MG63 (cell line): ENCODE data around the gene HABP2. TPM values are rescaled to one million over a fixed set of nuclear protein-coding genes. Genes with fewer than 3 reads are reported as not detected.
A peak's percentile ranks its signal among the peaks of the same experiment; 100 is the strongest.

ENCODE experiments used
- DNase-seq: peaks from one replicate; pipeline ENCODE4 v3.0.0-alpha.2; 2020
- H3K27me3 ChIP-seq: fragments of 250-450 bp; sonication (Bioruptor Pico); 2 replicates; pipeline ENCODE4 v1.5.1; 2020; ENCODE audit warnings: mild to moderate bottlenecking, moderate library complexity
- H3K36me3 ChIP-seq: fragments of 250-450 bp; sonication (Bioruptor Pico); 2 replicates; pipeline ENCODE4 v1.5.1; 2020; ENCODE audit warnings: mild to moderate bottlenecking, moderate library complexity
- H3K4me3 ChIP-seq: fragments of 250-450 bp; sonication (Bioruptor Pico); 2 replicates; pipeline ENCODE4 v1.5.1; 2020; ENCODE audit warnings: mild to moderate bottlenecking, moderate library complexity
- H3K9me3 ChIP-seq: fragments of 250-450 bp; sonication (Bioruptor Pico); 2 replicates; pipeline ENCODE4 v1.5.1; 2020; ENCODE audit warnings: mild to moderate bottlenecking, moderate library complexity
- total RNA-seq: library from RNA; depleted of rRNA; stranded (reverse); fragments of >200 nt; shearing (Covaris generic); gene quantifications from 2 replicates; pipeline ENCODE4 v1.2.3, GENCODE V29; 2014; ENCODE audit warnings: low replicate concordance

The HABP2 gene
- total RNA-seq, 1 experiment from 2014 or later = not detected

GRCh38 chr10:113609704-113610108 lies 56.9 kb downstream of the HABP2 start:
- DNase-seq = no peak

GRCh38 chr10:113610631-113611601 lies 58.1 kb downstream of the HABP2 start:
- no peaks in the 10 kb centered on the region for H3K9me3 ChIP-seq
- H3K4me3 ChIP-seq = no peak overlapping the region
- H3K36me3 ChIP-seq = no peaks in the 10 kb centered on the region
- no peaks in the 10 kb centered on the region for H3K27me3 ChIP-seq
- no peak for DNase-seq

More at GRCh38 chr10:113609704-113610108, 56.9 kb downstream of the HABP2 start:
- Histone ChIP-seq H3K36me3 (no peaks in the 10 kb centered on the region), H3K9me3 (no peaks in the 10 kb centered on the region), H3K27me3 (no peaks in the 10 kb centered on the region), H3K4me3 (no peak overlapping the region)

GRCh38 chr10:113612154-113612553 lies 59.3 kb downstream of the HABP2 start:
- no peak overlapping the region for H3K4me3 ChIP-seq
- no peaks in the 10 kb centered on the region for H3K36me3 ChIP-seq
- no peaks in the 10 kb centered on the region for H3K9me3 ChIP-seq
- DNase-seq = peak; percentile 18
- 0 out of 2 replicates have a peak, but pooled peaks cover 4% of the 10 kb centered on the region for H3K27me3 ChIP-seq

GRCh38 chr10:113613427-113613826 lies 60.6 kb downstream of the HABP2 start:
- Histone ChIP-seq H3K9me3 (no peaks in the 10 kb centered on the region), H3K27me3 (0 out of 2 replicates have a peak, but pooled peaks cover 6% of the 10 kb centered on the region), H3K4me3 (no peak overlapping the region), H3K36me3 (no peaks in the 10 kb centered on the region)
- no peak for DNase-seq

- Histone ChIP-seq H3K36me3 (no peaks in the 10 kb centered on the region), H3K4me3 (no peak overlapping the region), H3K9me3 (no peaks in the 10 kb centered on the region), H3K27me3 (peaks cover 6% of the 10 kb centered on the region; the same call in 1 of the 2 replicates)
- DNase-seq = no peak
These were observed 61.3 kb downstream of the HABP2 start for GRCh38 chr10:113613977-113614690.

GRCh38 chr10:113616244-113617074 lies 63.6 kb downstream of the HABP2 start:
- no peaks in the 10 kb centered on the region for H3K36me3 ChIP-seq
- H3K9me3 ChIP-seq = no peaks in the 10 kb centered on the region
- no peak for DNase-seq
- H3K27me3 ChIP-seq = peaks cover 6% of the 10 kb centered on the region; the same call in 1 of the 2 replicates
- no peak overlapping the region for H3K4me3 ChIP-seq

- no peak overlapping the region for H3K4me3 ChIP-seq
- DNase-seq = no peak
- no peaks in the 10 kb centered on the region for H3K9me3 ChIP-seq
- H3K36me3 ChIP-seq = no peaks in the 10 kb centered on the region
- peaks cover 7% of the 10 kb centered on the region; the same call in 1 of the 2 replicates for H3K27me3 ChIP-seq
These were observed 64.2 kb downstream of the HABP2 start for GRCh38 chr10:113617086-113617485.

- no peak overlapping the region for H3K4me3 ChIP-seq
- DNase-seq = no peak
- no peaks in the 10 kb centered on the region for H3K9me3 ChIP-seq
- H3K36me3 ChIP-seq = no peaks in the 10 kb centered on the region
- H3K27me3 ChIP-seq = peaks cover 7% of the 10 kb centered on the region; the same call in 1 of the 2 replicates
These were observed 65.5 kb downstream of the HABP2 start for GRCh38 chr10:113618338-113618737.

- H3K36me3 ChIP-seq = no peaks in the 10 kb centered on the region
- H3K4me3 ChIP-seq = no peak overlapping the region
- H3K9me3 ChIP-seq = no peaks in the 10 kb centered on the region
- no peak for DNase-seq
- peaks cover 10% of the 10 kb centered on the region; the same call in 1 of the 2 replicates for H3K27me3 ChIP-seq
These were observed 66.5 kb downstream of the HABP2 start for GRCh38 chr10:113619401-113619800.

GRCh38 chr10:113620511-113620910 lies 67.7 kb downstream of the HABP2 start:
- Histone ChIP-seq H3K4me3 (no peak overlapping the region), H3K27me3 (peaks cover 10% of the 10 kb centered on the region), H3K9me3 (no peaks in the 10 kb centered on the region), H3K36me3 (no peaks in the 10 kb centered on the region)
- no peak for DNase-seq

GRCh38 chr10:113620936-113621335 lies 68.1 kb downstream of the HABP2 start:
- no peak for DNase-seq
- Histone ChIP-seq H3K4me3 (no peak overlapping the region), H3K36me3 (no peaks in the 10 kb centered on the region), H3K9me3 (no peaks in the 10 kb centered on the region), H3K27me3 (peaks cover 10% of the 10 kb centered on the region)

- H3K4me3 ChIP-seq = no peak overlapping the region
- H3K9me3 ChIP-seq = no peaks in the 10 kb centered on the region
- no peaks in the 10 kb centered on the region for H3K36me3 ChIP-seq
- peaks cover 6% of the 10 kb centered on the region for H3K27me3 ChIP-seq
- DNase-seq = no peak
These were observed 68.9 kb downstream of the HABP2 start for GRCh38 chr10:113621799-113622198.

GRCh38 chr10:113622831-113623230 lies 70.0 kb downstream of the HABP2 start:
- DNase-seq = no peak
- Histone ChIP-seq H3K4me3 (no peak overlapping the region), H3K27me3 (peaks cover 8% of the 10 kb centered on the region), H3K9me3 (no peaks in the 10 kb centered on the region), H3K36me3 (no peaks in the 10 kb centered on the region)

GRCh38 chr10:113625461-113626186 lies 72.8 kb downstream of the HABP2 start:
- H3K4me3 ChIP-seq = no peak overlapping the region
- DNase-seq = no peak
- no peaks in the 10 kb centered on the region for H3K36me3 ChIP-seq
- peaks cover 6% of the 10 kb centered on the region; the same call in 1 of the 2 replicates for H3K27me3 ChIP-seq
- H3K9me3 ChIP-seq = no peaks in the 10 kb centered on the region

GRCh38 chr10:113626809-113627355 lies 74.0 kb downstream of the HABP2 start:
- H3K4me3 ChIP-seq = no peak overlapping the region
- no peaks in the 10 kb centered on the region for H3K9me3 ChIP-seq
- H3K27me3 ChIP-seq = peaks cover 4% of the 10 kb centered on the region; the same call in 1 of the 2 replicates
- no peaks in the 10 kb centered on the region for H3K36me3 ChIP-seq
- DNase-seq = no peak
